ENCODE measurements around the gene CDY1.
"Not testable (repeated sequence)": the region's sequence is repeated elsewhere in the genome, so short reads cannot be mapped to it uniquely, and the experiment has no call there.

CDY1 gene, protein sequence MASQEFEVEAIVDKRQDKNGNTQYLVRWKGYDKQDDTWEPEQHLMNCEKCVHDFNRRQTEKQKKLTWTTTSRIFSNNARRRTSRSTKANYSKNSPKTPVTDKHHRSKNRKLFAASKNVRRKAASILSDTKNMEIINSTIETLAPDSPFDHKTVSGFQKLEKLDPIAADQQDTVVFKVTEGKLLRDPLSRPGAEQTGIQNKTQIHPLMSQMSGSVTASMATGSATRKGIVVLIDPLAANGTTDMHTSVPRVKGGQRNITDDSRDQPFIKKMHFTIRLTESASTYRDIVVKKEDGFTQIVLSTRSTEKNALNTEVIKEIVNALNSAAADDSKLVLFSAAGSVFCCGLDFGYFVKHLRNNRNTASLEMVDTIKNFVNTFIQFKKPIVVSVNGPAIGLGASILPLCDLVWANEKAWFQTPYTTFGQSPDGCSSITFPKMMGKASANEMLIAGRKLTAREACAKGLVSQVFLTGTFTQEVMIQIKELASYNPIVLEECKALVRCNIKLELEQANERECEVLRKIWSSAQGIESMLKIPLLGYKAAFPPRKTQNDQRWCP
- total RNA-seq, result 0 reads per million in 18 experiments

DNA sequence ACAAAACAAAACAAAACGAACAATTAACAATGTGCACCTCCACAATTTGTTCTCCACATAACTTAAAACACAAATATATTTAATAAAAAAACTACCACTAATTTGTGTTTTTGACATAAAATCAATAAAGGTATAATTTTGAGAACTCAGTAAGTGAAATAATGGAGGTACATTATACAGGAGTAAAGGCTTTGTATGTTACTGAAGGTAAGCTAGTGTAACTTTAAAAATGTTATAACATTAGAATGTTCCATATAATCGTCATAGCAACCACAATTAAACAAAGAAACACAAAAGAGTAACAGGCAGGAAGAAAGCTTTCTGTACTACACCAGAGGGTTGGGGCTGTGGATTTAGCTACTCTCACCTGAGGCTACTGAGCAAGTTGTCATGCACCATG is at the start of gene CDY1:
TSS of gene CDY1 (plus strand) at position 301 of the 400 bp plus-strand sequence. CDS start 326 bp downstream, outside the sequence.
- DNase-seq, result not testable (repeated sequence)

DNA sequence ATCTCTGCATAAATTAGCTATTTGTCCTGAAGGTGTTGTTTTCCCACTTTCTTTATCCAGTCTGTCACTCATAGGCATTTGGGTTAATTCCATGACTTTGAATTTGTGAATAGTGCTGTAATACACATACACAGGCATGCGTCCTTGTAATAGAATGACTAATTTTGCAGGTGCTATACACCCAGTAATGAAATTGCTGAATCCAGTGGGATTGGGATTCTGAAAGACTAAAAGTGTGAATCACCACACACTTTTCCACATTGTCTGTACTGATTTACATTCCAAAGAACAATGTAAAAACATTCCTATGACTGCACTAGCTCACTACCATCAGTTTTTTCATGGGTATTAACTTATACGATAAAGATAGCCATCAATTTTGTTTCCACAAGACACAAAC is 28.6 kb upstream of the CDY1 start:
- DNase-seq, result not testable (repeated sequence)

DNA sequence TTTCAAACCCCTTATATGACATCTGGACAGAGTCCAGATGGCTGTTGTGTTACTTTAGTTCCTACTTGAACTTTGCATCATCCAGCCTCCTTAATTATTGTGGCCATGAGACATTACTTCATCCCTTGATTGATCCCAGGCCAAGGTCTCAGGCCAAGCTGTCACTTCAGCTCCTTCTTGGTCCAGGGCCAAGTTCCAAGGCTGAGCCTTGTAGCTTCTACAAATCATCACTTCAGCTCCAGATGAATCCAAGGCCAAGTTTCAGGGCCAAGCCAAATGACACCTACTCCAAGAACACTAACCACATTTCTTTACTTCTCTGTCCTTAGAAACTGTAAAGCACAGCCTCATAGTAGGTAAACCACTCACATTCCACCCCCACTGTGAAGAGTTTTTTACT is 1.7 kb upstream of the CDY1 start:
- DNase-seq, result not testable (repeated sequence)

DNA sequence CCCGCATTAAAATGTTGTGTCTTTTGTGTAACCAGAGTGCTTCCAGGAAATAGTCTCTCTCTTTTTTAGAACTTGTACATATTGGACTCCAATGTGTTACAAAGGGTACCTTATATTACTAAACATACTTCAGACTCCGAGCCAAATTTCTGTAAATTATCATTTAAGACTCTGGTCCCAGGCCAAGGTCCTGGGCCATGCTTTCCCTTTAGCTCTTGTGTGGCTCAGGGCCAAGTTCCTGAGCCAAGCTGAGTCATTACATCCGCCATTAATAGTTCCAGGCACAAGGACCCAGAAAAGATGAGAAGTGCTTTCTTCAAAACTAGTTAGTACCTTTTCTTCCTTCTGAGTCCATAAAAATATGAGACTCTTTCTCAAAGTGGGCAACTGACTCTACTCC is 4.6 kb downstream of the CDY1 start:
- not testable (repeated sequence) for DNase-seq

DNA sequence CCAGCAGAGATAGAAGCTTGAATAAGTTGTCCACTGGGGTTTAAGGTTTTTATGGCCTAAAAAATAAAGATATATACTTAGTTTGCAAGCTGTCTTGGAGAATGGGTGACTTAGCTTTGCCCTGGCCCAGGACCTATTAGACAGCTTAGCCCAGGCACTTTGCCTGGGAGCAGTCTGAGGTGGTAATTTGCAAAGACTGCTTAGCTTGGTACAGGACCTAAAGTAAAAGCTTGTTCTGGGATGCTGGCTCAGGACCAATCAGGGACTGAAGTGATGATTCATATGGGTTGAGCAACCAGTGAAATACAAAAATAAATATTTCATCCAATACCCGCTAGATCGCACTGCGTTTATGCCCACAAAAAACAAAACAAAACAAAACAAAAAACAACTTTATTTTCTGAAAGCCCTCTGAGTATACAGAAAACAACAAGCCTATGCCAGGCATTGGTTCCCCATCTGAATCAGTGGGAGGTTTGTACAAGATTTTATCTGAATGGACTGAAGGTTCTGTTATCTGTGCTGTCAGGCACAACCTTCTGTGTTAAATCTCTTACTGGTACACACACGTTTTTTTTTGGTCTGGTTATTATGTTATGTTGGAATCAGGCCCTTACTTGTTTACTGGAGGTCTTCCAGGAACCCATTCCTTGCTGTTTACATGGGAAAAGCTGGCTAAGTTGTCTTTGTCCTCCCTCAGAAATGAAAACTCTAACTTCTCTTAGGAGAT is 8.6 kb downstream of the CDY1 start:
- DNase-seq, result not testable (repeated sequence)

DNA sequence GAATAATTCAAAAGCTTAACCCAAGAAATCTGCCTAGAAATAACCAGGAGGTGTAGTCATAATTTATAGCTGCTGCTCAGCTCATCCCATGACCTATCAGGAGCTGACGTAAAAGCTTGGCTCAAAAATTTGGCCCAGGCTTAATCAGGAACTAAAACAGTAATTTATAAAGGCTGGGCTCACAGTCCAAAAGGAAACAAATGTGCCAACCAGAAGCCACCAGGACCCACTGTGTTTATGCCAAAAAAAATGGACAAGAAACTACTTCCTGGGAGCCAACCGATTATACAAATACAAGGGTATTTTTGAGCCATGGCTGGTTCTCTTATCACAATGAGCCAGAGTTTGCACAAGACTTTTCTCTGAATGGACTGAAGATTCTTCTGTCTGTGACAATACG is 17.9 kb downstream of the CDY1 start:
- not testable (repeated sequence) for DNase-seq

DNA sequence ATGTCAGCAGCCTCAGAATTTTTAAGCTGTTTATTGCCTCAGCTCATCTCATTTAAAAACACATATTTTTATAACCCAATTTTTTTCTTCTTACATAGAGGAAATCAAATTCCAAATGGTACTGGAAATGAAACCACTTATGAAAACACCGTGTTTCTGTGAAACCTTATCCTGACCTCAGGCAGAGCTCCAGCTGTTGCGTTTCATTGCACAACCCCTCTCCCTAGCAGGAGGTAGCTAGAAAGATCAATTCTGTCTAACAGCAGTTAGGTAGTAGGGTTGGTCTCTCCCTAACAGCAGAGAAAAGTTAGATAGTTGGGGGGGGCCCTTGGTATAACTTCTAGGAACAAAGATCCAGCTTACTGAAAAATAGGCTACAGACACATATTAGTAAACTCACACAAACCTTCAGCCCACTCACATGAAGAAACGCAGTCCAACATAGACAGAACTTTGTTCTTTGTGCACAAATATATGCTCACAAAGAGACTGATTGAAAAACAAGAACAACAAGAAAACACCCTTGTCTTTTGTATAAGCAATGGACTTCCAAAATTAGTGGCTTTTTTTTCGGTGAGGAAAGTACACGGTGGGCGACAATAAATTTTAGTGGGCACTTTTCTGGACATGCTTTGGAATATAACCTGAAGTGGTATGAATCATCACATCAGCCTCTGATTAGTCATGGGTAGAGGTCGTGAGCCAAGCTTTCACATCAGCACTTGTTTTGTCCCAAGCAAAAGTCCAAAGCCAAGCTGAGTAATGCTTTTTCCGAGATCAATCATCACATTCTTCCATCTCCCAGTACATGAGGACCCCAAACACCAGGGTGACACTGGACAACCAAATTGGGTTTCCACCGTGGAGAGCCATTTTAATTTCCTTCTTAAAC is 21.4 kb downstream of the CDY1 start:
- not testable (repeated sequence) for DNase-seq
